B cell (primary cell): ENCODE measurements around the gene FAF1.
"Not testable (repeated sequence)": the region's sequence is repeated elsewhere in the genome, so short reads cannot be mapped to it uniquely, and the experiment has no call there.

ENCODE experiments used
- CTCF ChIP-seq: fragments of 200-600 bp; IDR thresholded peaks from one replicate; pipeline ENCODE4 v1.8.0; 2022; ENCODE audit warnings: antibody characterized with exemption, mild to moderate bottlenecking
- EZH2 ChIP-seq: IDR thresholded peaks from 2 replicates; pipeline ENCODE4 v1.6.1; 2012; ENCODE audit warnings: borderline replicate concordance, low read depth, mild to moderate bottlenecking, moderate library complexity, low read length; ENCODE audit not compliant: insufficient read depth, poor library complexity, severe bottlenecking

- not testable (repeated sequence) for TF ChIP-seq CTCF, EZH2
Observed at GRCh38 chr1:50887555-50887954, 72.5 kb downstream of the FAF1 start.
